Measurements from ENCODE around the gene TIMM44.
A peak's percentile ranks its signal among the peaks of the same experiment; 100 is the strongest.

TIMM44 gene

DNA sequence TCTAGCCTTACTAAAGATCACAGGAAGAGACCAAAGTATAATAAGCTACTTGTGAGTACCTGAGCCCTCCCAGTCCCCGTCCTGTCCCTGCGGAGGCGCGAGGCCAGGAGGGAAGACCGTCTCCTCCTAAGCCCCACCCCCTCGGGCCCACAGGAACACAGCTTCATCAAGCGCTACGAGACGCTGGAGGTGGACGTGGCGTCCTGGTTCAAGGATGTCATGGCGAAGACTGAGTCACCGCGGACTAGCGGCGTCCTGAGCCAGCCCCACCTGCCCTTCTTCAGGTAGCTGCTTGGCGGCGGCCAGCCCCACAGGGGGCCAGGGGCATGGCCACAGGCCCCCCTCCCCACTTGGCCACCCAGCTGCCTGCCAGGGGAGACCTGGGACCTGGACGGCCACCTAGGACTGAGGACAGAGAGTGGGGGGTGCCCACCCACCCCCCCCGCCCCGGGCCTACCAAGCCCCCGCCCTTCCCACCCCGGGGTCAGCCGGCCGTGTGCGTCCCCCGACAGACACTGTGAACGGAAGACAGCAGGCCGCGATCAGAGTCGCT, 31.2 kb downstream of the TIMM44 start:
- no peak for DNase-seq

DNA sequence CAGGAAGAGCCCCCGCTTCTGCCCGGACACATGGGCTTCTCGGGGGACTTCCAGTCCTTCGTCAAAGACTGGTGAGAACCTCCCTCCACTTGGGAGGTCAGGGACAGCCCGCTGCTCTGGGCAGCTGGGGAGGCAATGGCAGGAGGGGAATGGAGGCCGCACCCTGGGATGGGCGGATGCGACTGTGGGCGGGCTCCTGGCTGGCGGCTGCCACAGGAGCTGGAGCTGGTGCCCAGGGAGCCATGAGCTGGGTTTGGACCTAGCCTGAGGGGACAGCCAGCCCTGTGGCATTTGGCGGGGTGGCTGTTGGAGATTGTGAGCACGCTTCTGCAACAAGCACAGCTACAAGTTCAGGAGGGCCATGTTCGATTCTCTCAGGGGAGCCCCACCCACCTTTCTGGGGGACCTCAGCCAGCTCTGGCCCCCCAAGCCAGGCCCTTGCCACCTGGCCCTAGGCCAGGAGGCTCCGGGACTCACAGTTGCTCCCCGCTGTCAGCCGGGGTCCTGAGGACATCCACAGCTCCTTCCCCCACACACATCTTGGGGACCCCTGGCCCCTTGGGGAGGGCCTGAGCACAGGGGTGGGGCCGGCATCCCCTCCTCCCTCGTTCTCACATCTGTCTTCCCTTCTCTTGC, 31.8 kb downstream of the TIMM44 start:
- no peak for DNase-seq

DNA sequence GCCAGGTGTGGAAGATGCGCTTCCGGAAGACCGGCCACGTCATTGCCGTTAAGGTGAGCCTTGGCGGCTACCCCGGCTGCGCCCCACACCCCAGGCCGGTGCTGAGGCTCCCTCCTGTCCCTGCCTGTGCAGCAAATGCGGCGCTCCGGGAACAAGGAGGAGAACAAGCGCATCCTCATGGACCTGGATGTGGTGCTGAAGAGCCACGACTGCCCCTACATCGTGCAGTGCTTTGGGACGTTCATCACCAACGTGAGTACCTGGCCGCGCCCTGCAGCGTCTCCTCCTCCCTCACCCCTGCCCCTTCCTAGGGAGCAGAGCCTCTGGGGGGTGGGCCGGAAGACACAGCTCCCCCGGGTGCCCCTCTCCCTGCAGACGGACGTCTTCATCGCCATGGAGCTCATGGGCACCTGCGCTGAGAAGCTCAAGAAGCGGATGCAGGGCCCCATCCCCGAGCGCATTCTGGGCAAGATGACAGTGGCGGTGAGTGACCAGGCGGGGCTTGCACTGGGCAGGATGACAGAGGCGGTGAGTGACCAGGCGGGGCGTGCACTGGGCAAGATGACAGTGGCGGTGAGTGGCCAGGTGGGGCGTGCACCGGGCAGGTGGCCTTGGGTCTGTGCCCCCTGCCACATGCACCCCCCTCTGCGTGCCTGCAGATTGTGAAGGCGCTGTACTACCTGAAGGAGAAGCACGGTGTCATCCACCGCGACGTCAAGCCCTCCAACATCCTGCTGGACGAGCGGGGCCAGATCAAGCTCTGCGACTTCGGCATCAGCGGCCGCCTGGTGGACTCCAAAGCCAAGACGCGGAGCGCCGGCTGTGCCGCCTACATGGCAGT, 32.9 kb downstream of the TIMM44 start:
- DNase-seq = no peak

DNA sequence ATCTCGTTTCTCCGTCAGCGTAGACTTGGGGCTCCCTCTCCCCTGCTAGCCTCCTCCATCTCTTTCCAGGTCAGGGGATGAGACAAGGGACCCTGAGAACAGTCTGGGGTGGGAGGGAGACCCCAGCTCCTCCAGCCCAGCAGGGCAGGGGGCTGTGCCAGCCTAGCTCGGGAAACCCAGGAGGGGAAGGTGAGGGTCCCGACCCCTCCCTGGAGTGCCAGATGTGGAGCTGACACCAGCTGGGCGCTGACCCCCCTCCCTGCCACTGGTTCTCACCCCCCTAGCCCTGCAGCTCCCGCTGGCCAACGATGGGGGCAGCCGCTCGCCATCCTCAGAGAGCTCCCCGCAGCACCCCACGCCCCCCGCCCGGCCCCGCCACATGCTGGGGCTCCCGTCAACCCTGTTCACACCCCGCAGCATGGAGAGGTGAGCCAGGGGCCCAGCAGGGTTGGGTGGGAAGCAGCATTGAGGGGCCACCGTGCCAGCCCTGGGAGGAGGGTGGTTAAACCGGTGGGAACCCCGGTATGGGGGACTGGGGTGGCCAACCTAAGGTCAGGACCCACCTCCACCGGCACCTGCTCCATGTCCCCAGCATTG, 33.9 kb downstream of the TIMM44 start:
- no peak for DNase-seq

DNA sequence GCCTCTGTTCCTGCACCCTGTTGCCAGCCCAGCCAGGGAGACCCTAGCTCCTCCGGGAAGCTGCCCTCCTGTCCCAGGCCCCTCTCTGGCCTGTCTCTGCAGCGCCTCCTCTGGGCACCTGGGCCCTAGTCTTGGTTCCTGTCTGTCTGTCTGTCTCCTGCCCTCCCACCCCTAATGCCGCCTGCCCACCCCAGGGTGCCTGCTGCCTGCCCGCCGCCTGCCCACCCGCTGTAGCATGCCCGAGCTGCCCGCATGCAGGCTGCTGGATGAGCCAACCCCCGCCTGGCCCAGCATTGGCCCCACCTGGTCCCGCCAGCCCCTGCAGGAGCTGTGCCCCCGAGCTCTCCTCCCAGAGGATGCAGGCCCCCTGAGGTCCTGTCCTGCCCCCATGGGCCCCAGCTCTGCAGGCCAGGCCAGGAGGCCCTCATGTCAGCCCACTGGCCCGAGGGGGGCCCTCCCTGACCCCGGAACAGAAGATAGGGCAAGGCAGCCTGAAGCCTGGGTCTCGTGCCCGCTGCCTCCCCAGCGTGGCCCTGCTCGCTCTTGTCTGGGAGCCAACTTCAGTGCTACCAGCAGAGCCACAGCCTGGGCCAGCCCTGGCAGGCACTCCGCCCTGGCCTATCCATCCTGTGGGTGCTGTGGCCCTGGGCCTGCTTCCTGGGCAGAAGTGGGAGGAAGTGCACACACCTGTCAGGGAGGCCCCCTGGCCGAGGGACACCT, 34.6 kb downstream of the TIMM44 start:
- DNase-seq = no peak

DNA sequence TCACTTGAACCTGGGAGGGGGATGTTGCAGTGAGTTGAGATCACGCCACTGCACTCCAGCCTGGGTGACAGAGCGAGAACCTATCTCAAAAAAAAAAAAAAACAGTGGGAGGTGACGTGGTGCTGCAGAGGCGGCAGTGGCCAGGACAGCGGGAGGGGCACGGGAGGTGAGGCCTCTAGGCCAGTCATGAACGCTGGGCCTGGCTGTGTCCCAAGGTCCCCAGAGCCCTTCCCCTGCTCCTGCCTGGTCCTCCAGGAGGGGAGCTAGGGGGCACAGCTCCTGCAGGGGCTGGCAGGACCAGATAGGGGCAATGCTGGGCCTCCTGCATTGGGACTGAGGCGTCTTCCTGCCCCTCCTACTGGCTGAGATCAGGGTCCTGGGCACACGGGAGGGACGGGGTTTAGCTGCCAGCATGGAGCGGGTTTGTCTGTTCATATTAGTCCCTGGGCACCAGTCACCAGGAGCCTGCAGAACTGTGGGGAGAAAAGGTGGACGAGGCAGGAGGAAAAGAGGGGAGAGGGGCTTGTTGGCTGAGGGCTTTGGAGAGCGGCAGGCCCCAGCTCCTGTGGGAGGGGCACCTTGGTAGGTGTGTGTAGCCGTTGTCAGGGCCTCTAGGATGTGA, 35.3 kb downstream of the TIMM44 start:
- DNase-seq = no peak

DNA sequence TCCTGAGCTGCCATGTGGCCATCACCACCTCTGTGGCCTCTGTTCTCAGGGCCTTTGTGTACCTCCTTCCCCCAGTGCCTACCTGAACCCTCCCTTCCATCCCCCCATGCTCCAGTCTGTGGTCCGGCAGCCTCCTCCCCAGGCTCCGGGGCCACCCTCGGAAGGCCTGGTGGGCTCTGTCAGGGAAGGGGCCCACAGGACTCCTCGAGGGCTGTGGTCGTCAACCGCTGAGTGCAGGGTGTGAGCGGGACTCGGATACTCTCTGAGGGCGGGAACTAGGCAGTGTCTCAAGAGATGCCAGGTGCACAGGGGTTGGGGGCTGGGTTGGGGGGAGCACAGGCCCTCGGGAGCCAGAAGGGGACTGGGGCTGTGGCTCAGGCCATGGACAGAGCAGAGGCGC, 35.9 kb downstream of the TIMM44 start:
- no peak for DNase-seq

DNA sequence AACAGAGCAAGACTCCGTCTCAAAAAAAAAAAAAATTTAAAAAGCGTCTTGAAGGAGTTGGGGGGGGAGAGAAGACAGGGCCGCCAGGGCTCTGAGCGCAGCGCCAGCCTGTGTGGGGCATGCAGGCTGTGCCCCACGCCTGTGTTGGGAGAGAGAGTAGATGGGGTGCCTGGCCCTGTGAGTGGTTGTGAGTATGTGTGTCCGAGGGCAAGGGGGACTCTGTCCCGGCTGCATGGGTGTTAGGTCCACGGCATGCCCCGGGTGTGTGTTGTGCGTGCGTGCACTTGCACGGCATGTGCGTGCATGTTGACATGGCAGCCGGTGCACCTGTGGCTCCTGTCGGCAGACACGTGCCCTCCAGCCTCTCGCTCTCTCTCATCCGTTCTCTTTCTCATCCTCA, 36.3 kb downstream of the TIMM44 start:
- DNase-seq = no peak

DNA sequence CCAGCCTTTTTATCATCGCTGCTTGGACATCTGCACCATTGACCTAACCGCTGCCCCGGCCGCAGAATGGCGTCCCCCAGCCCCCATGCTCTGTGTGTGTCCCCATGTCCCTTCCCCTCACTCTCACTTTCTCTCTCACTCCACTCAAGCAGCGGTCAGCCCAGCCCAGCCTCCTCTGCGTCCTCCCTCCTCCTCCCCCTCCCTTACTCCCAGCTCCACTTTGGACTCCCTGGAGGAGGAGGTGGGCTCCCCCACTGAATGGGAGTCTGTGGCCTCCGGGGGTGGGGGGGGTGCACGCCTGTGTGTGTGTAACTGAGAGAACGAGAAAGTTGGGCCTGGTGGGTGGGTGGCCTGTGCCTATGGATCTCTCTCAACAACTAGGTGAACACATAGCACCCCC, 37.6 kb downstream of the TIMM44 start:
- no peak for DNase-seq

DNA sequence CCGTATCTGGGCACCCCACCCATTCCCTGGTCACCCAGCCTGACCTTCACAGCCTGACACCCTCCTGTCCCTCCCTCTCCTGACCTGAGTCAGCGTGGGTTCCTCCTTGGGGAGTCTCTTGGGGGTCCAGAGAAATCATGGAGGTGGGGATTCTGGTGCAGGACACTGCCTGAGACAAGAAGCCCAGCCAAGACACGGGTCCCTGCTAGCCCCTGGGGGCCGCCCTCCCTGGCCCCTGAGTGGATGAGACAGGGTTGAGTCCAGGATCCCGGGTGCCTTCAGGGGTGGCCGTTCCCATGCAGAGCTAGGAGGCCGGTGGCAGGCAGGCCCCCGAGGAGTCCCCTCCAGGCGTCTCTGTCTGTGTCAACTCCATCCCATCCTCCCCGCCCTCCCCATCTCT, 38.2 kb downstream of the TIMM44 start:
- no peak for DNase-seq

DNA sequence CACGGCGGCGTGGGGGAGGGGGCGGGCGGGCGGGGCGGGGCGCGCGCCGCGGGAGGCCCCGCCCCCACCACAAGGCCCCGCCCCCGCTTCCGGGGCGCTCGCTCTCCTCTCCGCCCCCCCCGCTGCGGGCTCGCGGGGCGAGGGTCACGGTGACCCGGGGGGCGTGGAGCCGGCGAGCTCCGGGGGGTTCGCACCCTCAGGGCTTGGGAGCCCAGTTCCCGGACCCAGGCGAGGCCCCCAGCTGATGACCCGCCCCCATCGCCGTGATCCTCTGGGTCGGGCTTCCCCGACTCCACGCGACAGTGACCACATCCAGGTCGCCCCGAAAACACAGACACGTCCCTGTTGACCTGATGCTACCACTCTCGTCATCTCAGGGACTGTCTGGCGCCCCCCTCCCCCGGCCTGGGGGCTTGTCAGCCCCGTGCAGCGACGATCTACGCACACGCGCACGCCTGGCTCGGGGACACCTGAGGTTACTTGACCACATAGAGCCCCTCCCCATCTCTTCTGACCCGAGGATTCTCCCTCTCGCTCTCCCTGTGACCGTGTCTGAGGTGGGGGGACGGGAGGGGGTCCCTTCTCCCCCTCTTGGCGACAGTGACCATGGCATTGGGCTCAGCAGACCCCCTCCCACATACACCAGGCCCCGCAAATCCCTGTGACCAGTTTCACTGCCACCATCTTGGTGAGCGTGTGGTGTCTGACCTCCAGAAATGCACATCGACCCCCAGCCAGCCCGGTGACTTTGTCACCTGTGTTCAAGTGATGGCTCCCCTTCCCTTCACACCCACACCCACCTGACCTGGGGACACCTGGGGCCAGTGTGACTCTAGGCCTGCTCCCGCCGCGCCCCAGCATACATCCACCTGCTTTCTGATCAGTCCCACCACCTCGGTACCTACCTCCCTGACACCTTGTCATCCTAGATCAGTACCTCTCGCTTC, 39.1 kb downstream of the TIMM44 start:
- peak; percentile 54 for DNase-seq

DNA sequence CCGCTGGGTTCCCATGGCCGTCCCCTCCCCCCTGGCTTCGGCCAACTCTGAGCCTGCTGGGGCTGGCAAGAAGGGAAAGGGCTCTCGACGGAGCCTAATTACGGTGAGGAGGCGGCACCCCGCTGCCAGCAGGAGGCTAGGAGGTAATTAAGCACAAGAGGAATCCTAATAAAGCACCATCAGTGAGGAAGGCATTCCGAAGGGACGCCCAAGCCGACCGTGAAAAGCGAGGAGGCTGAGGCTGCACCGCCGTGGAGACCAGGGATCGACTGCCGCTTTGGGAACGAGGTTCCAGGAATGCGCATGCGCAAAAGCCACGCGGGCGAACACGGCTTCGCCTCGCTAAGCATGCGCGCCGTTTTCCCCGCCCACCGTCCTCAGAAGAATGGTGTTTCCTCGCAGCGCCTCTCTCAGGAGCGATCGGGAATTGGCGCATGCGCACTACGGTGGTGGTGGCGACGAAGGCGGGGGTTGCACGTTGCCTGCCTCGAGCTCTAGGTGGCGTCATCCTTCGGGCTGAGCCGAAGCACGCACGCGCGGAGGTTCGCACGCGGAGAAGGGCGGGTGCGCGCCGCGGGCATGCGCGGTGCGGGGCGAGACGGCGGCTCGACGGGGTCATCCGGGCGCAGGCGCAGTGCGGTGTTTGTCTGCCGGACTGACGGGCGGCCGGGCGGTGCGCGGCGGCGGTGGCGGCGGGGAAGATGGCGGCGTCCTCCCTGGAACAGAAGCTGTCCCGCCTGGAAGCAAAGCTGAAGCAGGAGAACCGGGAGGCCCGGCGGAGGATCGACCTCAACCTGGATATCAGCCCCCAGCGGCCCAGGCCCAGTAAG, 40.0 kb downstream of the TIMM44 start, which contains the start of gene MAP2K7:
MAP2K7 (plus strand) TSS at position 634 of the 830 bp plus-strand sequence; CDS start at position 702, 68 bp downstream.
- peak; percentile 100 for DNase-seq

DNA sequence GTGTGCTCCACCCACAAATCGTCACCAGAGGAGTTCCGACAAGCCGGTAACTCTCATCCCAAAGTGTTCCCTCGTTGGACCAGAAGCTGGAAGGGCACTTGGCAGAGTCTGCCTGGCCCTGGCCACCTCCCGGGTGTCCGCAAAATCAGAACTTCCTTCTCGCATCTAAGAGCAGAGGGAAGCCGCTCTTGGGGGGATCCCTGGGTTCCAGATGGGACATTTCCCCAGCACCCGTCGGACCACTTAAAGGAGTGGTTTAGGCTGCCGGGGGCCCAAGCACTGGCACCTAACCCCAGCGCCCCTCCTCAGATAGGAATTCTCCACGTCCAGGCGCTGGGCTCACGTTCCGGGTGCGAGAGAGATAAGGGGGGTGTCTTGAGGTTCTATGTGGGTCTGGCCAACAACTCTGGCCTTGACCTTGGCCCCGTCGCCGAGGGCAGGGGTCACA, 40.6 kb downstream of the TIMM44 start:
- no peak for DNase-seq

DNA sequence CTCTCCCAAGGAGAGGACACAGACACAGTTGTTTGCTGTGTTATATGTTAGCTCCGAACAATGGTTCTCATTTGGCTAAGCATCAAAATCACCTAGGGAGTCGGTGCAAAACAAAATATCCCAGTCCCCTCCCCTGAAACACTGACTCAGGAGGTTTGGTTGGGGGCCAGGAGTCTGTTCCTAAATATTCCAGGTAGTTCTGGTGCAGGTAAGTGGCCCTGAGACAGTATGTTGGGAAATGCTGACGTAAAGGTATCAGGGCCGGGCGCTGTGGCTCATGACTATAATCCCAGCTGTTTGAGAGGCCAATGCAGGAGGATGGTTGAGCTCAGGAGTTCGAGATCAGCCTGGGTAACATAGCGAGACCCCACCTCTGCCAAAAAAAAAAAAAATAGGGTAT, 42.1 kb downstream of the TIMM44 start:
- no peak for DNase-seq

DNA sequence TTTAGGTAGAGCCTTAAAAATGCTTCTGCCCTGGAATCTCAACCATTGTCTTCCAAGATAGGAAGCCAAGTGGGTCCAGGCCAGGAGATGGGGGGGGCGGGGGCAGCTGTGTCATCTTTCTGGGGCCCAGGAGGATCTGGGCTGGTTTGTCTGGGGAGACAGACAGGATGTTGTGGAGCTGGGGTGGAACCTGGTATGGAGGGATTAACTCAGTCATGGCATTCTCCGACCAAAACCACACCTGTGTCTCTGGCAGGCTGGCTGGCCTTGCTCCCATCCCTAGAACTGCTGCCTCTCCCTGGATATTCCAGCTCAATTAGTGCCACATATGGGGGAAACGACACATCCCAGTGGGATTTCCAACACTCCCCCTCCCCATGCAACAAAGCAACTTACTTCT, 42.5 kb downstream of the TIMM44 start:
- DNase-seq = no peak

DNA sequence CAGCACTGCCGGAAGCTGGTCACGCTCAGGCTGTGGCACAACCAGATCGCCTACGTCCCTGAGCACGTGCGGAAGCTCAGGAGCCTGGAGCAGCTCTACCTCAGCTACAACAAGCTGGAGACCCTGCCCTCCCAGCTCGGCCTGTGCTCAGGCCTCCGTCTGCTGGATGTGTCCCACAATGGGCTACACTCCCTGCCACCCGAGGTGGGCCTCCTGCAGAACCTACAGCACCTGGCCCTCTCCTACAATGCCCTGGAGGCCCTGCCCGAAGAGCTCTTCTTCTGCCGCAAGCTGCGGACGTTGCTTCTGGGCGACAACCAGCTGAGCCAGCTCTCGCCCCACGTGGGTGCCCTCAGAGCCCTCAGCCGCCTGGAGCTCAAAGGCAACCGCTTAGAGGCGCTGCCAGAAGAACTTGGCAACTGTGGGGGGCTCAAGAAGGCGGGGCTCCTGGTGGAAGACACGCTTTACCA, 43.0 kb downstream of the TIMM44 start:
- no peak for DNase-seq

DNA sequence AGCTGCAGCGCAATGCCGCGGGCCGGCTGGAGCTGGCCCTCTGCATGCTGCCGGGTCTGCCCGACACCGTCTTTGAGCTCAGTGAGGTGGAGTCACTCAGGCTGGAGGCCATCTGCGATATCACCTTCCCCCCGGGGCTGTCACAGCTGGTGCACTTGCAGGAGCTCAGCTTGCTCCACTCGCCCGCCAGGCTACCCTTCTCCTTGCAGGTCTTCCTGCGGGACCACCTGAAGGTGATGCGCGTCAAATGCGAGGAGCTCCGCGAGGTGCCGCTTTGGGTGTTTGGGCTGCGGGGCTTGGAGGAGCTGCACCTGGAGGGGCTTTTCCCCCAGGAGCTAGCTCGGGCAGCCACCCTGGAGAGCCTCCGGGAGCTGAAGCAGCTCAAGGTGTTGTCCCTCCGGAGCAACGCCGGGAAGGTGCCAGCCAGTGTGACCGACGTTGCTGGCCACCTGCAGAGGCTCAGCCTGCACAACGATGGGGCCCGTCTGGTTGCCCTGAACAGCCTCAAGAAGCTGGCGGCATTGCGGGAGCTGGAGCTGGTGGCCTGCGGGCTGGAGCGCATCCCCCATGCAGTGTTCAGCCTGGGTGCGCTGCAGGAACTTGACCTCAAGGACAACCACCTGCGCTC, 43.6 kb downstream of the TIMM44 start:
- DNase-seq = no peak

DNA sequence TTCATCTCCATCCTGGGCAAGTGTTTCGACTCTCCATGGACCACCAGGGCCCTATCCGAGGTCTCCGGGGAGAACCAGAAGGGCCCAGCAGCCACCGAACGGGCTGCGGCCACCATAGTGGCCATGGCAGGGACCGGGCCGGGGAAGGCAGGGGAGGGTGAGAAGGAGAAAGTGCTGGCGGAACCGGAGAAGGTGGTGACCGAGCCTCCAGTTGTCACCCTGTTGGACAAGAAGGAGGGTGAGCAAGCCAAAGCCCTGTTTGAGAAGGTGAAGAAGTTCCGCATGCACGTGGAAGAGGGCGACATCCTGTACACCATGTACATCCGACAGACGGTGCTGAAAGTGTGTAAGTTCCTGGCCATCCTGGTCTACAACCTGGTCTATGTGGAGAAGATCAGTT, 44.5 kb downstream of the TIMM44 start:
- DNase-seq = no peak

DNA sequence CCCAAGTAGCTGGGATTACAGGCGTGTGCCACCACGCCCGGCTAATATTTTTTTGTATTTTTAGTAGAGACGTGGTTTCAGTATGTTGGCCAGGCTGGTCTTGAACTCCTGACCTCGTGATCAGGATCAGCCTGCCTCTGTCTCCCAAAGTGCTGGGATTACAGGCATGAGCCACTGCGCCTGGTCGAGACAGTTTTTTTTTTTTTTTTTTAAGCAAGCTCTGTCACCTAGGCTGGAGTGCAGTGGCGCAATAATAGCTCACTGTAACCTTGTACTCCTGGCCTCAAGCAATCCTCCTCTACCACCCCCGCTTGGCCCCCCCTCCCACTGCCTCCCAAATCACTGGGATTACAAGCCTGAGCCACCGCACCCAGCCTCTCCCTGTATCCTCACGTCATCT, 46.2 kb downstream of the TIMM44 start:
- no peak for DNase-seq

DNA sequence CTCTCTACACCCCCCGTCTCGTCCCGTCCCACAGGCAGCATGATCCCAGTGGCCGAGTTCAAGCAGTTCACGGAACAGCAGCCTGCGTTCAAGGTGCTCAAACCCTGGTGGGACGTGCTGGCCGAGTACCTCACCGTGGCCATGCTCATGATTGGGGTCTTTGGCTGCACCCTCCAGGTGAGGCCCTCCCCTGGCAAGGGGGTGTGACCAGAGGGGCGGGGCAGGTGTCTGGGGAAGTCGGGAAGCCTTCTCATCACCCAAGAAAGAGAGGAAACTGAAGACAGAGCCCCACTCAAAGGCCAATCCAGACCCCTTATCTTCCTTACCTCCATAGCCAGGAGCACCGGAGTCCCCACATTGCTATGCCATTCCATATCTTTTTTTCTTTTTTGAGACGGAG, 47.9 kb downstream of the TIMM44 start:
- no peak for DNase-seq

All from activated CD4-positive, alpha-beta T cell treated with anti-CD3 and anti-CD28 coated beads, Interleukin-2, Interleukin-6, amounts not matched to agents 100 ng/mL and 50 ng/mL, durations not matched to agents 16 hours and 8 hours (primary cell).